Stimulated activated CD4-positive, alpha-beta T cell treated with anti-CD3 and anti-CD28 coated beads, Interleukin-1b, Interleukin-23, amount 100 ng/mL, for 4 hours (primary cell): ENCODE results near the gene LGI2.
"Not testable (repeated sequence)": the region's sequence is repeated elsewhere in the genome, so short reads cannot be mapped to it uniquely, and the experiment has no call there.

Source experiments
- DNase-seq, 2 donors: peaks; one replicate each; pipeline ENCODE4 v3.0.0-alpha.2; 2020; ENCODE audit warnings: low read depth in 2 of 2

Gene LGI2, protein sequence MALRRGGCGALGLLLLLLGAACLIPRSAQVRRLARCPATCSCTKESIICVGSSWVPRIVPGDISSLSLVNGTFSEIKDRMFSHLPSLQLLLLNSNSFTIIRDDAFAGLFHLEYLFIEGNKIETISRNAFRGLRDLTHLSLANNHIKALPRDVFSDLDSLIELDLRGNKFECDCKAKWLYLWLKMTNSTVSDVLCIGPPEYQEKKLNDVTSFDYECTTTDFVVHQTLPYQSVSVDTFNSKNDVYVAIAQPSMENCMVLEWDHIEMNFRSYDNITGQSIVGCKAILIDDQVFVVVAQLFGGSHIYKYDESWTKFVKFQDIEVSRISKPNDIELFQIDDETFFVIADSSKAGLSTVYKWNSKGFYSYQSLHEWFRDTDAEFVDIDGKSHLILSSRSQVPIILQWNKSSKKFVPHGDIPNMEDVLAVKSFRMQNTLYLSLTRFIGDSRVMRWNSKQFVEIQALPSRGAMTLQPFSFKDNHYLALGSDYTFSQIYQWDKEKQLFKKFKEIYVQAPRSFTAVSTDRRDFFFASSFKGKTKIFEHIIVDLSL

GRCh38 chr4:25030277-25031076 is at the start of gene LGI2:
LGI2 (minus strand) TSS chr4:25030946; CDS start chr4:25030693, 253 bp downstream.
- DNase-seq: no peak

- no peak for DNase-seq
Observed at GRCh38 chr4:25078523-25078922, 47.8 kb upstream of the LGI2 start.

DNA sequence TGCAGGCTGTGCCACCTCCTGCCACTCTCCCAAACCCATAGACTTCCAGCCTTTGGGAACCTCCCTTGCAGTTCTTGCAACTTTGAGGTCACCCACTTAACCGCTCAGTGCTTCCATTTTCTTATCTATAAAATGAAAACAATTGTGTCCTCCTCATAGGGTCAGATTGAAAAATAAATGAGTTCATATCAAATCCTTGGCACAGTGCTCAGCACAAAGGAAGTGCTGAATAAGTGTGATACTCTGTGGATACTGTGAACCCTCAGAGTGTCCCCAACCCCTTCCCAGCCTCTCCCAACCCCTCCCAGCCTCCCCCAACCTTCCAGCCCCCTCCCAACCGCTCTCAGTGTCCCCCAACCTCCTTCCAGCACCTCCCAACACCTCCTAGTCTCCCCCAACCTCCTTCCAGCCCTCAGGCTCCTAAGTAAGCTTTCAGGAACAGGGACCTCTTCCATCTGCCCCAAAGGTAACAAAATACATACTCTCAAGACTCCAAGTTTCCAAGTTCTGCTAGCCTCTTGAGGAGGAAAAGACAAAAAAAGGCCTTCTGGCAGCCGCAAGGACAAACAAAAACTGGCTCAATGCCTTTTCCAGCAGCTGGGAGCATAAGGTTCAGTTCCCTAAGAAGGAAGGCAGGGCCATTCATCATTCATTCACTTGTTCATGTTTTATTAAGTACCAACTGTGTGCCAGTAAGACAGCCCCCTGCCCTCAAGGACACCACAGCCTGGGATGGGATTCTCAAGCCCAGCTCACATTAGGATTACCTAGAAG is 46.1 kb upstream of the LGI2 start:
- DNase-seq: no peak

- no peak for DNase-seq
Observed at GRCh38 chr4:25075851-25076250, 45.1 kb upstream of the LGI2 start.

GRCh38 chr4:25075129-25075528 is 44.4 kb upstream of the LGI2 start:
- no peak for DNase-seq

DNA sequence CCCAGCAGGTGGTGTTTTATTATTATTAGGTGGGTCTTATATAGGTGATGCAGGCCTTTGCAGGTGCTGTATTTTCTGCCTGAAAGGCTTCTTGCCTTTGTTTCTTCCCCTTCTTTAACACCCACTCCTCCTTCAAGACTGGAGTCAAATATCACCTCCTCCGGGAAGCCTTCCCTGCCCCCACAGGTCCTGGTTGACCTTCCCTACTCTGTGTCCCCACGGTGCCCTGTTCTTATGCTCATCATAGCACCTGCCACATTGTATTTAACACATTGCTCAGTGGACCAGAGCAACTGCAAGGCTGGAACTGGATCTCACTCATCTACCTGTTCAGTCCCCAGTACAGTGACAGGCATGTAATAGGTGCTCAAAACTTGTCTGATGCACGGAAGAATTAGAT is 39.8 kb upstream of the LGI2 start:
- DNase-seq: no peak

DNA sequence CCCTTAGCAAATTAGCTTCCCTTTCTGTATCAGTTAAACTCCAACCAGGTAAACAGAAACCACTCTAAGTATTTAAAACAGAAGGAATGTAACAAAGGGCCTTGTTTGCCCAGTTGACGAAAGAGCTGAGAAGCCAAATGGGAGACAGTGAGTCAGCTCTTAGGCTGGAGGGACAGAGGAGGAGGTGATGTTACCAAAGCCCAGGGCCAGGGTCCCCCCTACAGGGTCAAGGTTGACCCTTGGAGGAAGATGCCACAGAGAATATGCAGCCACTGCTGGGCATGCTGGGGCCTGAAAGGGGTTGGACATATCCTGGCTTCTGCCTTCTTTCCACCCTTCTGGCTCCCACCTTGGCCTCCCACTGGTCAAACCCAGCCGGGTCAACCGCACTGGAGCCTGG is 38.3 kb upstream of the LGI2 start:
- DNase-seq: no peak

DNA sequence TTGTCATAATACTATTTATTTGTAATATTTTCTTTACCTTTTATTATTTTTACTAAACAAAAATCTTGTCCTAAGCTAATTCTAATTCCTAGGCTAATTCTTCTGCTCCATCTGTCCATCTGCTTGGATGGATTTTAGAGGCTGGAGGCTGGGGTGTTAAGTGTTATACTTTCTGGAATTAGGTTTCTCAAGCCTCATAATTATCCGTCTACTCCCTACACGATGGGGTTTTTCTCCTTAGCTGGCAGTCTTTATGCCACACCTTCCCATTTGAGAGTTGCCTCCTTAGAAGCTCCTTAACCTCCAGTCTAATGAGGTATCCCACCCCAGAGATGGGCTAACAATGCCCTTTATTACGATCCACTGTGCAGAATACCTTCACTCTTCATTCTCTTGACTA is 37.6 kb upstream of the LGI2 start:
- no peak for DNase-seq

- DNase-seq: no peak
Observed at GRCh38 chr4:25065932-25066590, 35.3 kb upstream of the LGI2 start.

- no peak for DNase-seq
Observed at GRCh38 chr4:25065431-25065858, 34.7 kb upstream of the LGI2 start.

DNA sequence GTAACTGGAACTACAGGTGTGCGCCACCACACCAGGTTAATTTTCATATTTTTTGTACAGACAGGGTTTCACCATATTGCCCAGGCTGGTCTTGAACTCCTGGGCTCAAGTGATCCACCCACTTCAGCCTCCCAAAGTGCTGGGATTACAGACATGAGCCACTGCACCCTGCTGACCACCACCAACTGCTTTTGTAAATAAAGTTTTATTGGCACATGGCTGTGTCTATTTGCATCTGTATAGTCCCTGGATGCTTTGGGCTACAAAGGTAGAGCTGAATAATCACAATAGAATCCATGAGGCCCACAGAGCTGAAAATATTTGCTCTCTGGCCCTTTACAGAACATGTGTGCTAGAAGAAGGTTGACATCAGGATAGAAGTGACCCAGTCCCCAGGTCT is 33.7 kb upstream of the LGI2 start:
- not testable (repeated sequence) for DNase-seq

GRCh38 chr4:25063116-25063515 is 32.4 kb upstream of the LGI2 start:
- DNase-seq: no peak

DNA sequence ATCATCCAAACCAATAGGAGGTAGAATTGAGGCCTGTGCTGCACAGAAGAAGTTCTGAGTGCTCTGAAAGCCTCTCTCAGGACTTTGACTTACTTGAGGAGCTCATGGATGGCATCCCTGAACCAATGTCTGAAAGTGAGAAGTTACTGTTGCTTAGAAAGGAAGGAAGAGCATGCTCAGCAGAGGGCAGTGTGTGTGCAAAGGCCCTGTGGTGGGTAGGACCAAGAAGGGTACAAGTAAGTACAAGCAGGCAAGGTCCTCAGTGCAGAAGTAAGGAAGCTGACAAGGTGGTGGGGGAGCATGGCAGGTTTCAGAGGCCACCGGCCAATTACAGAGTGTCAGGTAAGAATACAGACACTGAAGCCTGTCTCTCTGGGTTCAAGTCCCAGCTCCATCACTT is 31.4 kb upstream of the LGI2 start:
- no peak for DNase-seq

- no peak for DNase-seq
Observed at GRCh38 chr4:25061602-25062001, 30.9 kb upstream of the LGI2 start.

DNA sequence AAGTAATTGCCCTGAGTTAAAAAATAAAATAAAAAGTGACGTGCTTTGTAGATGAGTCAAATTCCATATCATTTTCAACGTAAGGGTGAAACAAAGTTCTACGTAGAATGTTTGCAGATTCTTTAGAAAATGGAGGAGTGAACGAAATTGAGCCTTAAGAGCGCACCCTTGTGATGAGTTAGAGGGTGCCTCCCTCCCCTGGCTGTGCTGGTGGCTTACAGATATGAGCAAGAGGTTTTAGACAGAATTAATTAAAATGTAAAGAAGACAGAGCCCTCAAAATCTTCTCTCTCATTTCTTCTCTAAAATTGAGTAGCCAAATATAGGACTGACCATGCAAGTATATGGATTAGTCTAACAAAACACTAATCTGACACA is 30.2 kb upstream of the LGI2 start:
- no peak for DNase-seq

DNA sequence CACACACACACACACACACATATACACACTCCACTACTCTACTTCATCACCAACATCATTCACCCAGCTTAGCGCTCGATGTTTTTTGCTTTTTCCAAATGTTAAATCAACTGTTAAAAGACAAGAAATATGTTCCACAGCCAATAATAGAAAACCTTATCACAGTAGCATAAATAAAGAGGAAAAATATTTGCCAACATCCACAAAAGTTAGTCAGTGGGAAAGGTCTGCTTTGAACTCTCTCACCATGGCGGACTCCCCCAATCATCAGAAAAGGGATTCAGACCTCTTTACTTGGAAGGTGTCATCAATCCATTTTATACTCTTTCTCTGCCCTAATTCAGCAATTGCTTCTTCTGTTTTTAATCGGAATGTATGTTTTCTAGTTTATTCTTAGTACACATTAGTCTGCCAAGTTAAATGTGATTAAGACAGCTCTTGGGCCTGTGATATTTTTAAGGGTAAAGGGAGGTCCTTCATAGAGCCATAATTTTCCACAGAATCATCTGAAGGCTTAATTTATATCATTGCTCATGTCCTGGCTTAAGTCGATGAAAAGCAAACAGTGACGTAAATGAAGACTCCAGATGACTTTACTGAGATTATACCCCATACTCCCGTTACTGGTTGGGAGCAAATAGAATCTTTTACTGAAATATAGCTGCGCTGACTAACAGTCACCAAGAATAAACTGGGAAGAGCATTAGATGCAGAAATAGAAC is 29.7 kb upstream of the LGI2 start:
- no peak for DNase-seq

DNA sequence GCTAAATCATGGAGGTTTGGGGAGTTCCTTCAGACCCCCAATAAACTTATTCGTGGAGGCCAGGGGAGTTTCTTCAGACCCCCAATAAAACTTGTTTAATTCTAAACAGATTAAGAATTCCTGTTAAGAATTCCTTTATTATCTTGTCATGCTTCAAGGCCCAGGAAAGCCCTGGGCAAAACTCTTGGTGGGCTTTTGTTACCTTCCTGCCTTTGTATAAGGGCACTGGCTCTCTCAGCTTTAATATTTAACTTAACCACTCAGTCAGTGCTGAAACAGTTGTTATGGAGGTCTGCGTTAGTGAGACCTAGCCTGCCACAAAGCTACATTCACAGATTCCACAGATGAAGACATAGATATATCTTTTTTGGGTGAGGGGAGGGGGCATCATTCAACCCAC is 29.0 kb upstream of the LGI2 start:
- DNase-seq: no peak

DNA sequence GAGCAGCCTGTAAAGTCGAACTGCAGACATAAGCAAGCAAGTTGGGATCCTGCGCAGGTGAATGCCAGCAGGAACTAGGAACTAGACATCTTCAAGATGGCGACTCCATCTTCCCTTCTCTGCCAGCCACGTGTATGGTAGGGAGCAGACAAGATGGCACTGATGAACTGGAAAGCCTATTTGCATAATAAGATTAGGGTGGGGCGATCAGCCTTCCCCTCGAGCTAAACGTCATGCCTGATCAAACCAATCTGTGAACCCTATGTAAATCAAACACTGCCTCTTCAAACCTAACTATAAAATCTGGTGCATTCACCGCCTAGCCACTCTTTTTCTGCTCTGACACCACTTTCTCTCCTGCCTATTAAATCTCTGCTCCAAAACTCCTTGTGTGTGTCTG is 28.1 kb upstream of the LGI2 start:
- DNase-seq: no peak

GRCh38 chr4:25057299-25057698 is 26.6 kb upstream of the LGI2 start:
- DNase-seq: no peak

DNA sequence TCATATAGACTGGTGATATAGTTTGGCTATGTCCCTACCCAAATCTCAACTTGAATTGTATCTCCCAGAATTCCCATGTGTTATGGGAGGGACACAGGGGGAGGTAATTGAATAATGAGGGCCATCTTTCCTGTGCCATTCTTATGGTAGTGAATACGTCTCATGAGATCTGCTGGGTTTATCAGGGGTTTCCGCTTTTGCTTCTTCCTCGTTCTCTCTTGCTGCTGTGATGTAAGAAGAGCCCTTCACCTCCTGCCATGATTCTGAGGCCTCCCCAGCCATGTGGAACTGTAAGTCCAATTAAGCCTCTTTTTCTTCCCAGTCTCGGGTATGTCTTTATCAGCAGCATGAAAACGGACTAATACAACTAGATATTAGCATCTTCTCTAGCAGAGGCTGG is 21.3 kb upstream of the LGI2 start:
- not testable (repeated sequence) for DNase-seq

DNA sequence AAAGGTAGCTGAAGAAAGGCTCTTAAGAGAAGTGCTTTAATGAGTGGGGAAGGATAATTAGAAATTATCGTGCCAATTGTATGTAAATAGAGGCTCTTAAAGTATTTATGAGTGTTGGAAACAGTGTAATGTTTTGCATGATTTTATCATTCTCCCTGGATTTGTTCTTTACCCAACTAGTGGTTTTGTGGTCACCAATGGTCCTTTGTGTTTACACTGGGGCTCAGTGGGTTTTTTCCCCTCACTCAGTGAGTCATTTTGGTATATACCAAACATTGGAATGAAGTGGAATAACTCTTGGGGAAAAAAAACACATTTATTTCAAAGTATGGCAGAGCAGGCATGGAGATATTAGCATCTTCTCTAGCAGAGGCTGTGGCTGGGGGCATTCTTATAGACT is 20.8 kb upstream of the LGI2 start:
- no peak for DNase-seq
